Measurements from ENCODE around the gene SHOC2.

- TF ChIP-seq POLR2AphosphoS5 (IDR thresholded peaks at IDR 0.05; ENCODE audit: low read depth, low read length), result no peak
- no peak for TF ChIP-seq POLR2A (IDR thresholded peaks at IDR 0.05; ENCODE audit: low read depth, low read length)
- no peak for TF ChIP-seq TAF1 (IDR thresholded peaks at IDR 0.05; ENCODE audit: borderline replicate concordance, low read depth, low read length)
Observed at GRCh38 chr10:110881905-110882304, 37.5 kb upstream of the SHOC2 start.

Data from GM12892 (cell line).